Progenitor cell of endocrine pancreas (in vitro differentiated cells): ENCODE measurements around the gene RAB3C. TPM values are rescaled to one million over a fixed set of nuclear protein-coding genes. Genes with fewer than 3 reads are reported as not detected.
"Not testable (repeated sequence)": the region's sequence is repeated elsewhere in the genome, so short reads cannot be mapped to it uniquely, and the experiment has no call there.

Experiments
- DNase-seq: peaks from one replicate; pipeline ENCODE4 v3.0.0; 2021; ENCODE audit warnings: low spot score; ENCODE audit not compliant: unreplicated experiment
- H3K27ac Mint-ChIP-seq: 2 replicates; pipeline ENCODE4 v1.8.0; 2021; ENCODE audit warnings: mild to moderate bottlenecking, moderate library complexity, mixed read lengths
- H3K27me3 Mint-ChIP-seq: 2 replicates; pipeline ENCODE4 v1.8.0; 2021; ENCODE audit warnings: mixed read lengths
- H3K36me3 Mint-ChIP-seq: 2 replicates; pipeline ENCODE4 v1.8.0; 2022; ENCODE audit warnings: mixed read lengths; ENCODE audit not compliant: insufficient read depth
- H3K4me1 Mint-ChIP-seq: 2 replicates; pipeline ENCODE4 v1.8.0; 2021; ENCODE audit warnings: low read depth, mixed read lengths
- H3K4me3 Mint-ChIP-seq: 2 replicates; pipeline ENCODE4 v1.8.0; 2021; ENCODE audit warnings: low read depth, mild to moderate bottlenecking, moderate library complexity, mixed read lengths
- H3K9me3 Mint-ChIP-seq: 2 replicates; pipeline ENCODE4 v1.8.0; 2021; ENCODE audit warnings: low read depth, mixed read lengths
- total RNA-seq: library from RNA; stranded (reverse); gene quantifications from 2 replicates; pipeline ENCODE4 v1.2.1, GENCODE V29; 2021
- TF ChIP-seq, protein P1 (sequence below): fragments of 200-600 bp; sonication (generic); IDR thresholded peaks from one replicate; pipeline ENCODE4 v1.5.0; 2021; ENCODE audit warnings: antibody characterized with exemption, mild to moderate bottlenecking; ENCODE audit not compliant: unreplicated experiment

The RAB3C gene
- total RNA-seq, 1 donor from 2014 or later: 25.2 TPM

DNA sequence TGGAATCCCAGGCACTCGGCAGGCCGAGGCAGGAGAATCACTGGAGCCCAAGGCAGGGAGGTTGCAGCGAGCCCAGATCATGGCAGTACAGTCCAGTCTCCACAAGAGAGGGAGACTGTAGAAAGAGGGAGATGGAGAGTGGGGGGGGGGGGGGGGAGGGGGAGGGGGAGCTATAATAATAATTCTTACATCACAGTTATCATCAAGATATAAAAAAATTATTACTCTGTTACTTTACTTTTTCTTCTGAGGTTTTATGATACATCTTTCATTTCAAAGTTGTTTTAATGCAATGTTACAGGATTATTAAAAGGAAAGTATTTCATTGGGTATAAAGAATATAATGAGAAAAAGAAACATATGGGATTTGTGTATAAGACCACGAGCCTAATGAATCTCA, 17.8 kb upstream of the RAB3C start:
- Mint-ChIP-seq H3K36me3 (no peaks in the 10 kb centered on the region), H3K27ac (no peak overlapping the region), H3K27me3 (no peaks in the 10 kb centered on the region), H3K4me3 (no peak overlapping the region), H3K9me3 (no peaks in the 10 kb centered on the region), H3K4me1 (no peaks in the 10 kb centered on the region)
- TF ChIP-seq, protein P1, sequence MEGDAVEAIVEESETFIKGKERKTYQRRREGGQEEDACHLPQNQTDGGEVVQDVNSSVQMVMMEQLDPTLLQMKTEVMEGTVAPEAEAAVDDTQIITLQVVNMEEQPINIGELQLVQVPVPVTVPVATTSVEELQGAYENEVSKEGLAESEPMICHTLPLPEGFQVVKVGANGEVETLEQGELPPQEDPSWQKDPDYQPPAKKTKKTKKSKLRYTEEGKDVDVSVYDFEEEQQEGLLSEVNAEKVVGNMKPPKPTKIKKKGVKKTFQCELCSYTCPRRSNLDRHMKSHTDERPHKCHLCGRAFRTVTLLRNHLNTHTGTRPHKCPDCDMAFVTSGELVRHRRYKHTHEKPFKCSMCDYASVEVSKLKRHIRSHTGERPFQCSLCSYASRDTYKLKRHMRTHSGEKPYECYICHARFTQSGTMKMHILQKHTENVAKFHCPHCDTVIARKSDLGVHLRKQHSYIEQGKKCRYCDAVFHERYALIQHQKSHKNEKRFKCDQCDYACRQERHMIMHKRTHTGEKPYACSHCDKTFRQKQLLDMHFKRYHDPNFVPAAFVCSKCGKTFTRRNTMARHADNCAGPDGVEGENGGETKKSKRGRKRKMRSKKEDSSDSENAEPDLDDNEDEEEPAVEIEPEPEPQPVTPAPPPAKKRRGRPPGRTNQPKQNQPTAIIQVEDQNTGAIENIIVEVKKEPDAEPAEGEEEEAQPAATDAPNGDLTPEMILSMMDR: no peak
- no peak for DNase-seq

DNA sequence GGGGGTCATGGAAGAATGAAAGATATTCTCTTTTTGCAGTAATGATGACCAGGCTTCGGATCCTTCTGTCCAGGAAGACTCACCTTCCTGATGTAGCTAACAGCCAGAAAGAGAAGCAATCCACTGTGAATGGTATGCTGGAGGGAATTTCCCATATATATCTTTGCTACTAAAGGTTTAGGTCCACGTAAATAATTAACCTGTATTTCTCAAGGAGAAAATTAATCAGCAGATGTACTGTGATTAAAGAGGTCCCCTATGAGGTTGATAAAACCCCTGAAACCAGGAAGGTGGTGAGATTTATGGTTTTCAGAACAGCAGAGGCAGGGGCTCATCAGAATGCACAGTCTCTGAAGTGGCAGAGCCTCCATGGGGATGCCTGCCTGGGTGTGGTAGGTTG, 11.4 kb upstream of the RAB3C start:
- no peak overlapping the region for H3K27ac Mint-ChIP-seq
- peaks cover 5% of the 10 kb centered on the region for H3K9me3 Mint-ChIP-seq

DNA sequence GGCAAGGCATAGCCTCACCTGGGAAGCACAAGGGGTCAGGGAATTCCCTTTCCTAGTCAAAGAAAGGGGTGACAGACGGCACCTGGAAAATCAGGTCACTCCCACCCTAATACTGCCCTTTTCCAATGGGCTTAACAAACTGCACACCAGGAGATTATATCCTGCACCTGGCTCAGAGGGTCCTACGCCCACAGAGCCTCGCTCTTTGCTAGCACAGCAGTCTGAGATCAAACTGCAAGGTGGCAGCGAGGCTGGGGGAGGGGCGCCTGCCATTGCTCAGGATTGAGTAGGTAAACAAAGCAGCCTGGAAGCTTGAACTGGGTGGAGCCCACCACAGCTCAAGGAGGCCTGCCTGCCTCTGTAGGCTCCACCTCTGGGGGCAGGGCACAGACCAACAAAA, 9.9 kb upstream of the RAB3C start:
- H3K27ac Mint-ChIP-seq: not testable (repeated sequence)

More for the DNA sequence above, 11.4 kb upstream of the RAB3C start:
- TF ChIP-seq, protein P1: no peak
- Mint-ChIP-seq H3K4me3 (no peak overlapping the region), H3K27me3 (no peaks in the 10 kb centered on the region), H3K4me1 (no peaks in the 10 kb centered on the region), H3K36me3 (no peaks in the 10 kb centered on the region)
- no peak for DNase-seq

DNA sequence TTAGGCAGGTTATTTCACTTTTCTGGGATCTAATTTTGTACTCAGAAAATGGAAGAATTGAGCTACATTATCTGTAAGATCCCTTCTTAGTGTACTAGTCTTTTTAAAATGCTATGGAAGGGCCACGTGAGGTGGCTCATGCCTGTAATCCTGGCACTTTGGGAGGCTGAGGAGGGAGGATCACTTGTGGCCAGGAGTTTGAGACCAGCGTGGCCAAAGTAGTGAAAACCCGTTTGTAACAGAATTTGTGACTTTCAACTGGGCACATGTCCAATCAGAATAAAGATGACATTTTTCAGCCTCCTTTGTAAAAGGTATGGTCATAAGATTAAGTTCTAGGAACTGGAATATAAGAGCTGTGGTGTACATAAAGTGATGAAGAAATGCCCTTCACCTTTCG, 3.1 kb upstream of the RAB3C start:
- Mint-ChIP-seq H3K27me3 (peaks cover 7% of the 10 kb centered on the region), H3K27ac (no peak overlapping the region), H3K9me3 (no peaks in the 10 kb centered on the region), H3K36me3 (no peaks in the 10 kb centered on the region), H3K4me3 (no peak overlapping the region), H3K4me1 (peaks cover 14% of the 10 kb centered on the region)
- no peak for DNase-seq
- TF ChIP-seq, protein P1: no peak

More for the DNA sequence above, 9.9 kb upstream of the RAB3C start:
- H3K4me1 Mint-ChIP-seq, H3K9me3 Mint-ChIP-seq, H3K4me3 Mint-ChIP-seq, DNase-seq, H3K36me3 Mint-ChIP-seq, H3K27me3 Mint-ChIP-seq: not testable (repeated sequence)

DNA sequence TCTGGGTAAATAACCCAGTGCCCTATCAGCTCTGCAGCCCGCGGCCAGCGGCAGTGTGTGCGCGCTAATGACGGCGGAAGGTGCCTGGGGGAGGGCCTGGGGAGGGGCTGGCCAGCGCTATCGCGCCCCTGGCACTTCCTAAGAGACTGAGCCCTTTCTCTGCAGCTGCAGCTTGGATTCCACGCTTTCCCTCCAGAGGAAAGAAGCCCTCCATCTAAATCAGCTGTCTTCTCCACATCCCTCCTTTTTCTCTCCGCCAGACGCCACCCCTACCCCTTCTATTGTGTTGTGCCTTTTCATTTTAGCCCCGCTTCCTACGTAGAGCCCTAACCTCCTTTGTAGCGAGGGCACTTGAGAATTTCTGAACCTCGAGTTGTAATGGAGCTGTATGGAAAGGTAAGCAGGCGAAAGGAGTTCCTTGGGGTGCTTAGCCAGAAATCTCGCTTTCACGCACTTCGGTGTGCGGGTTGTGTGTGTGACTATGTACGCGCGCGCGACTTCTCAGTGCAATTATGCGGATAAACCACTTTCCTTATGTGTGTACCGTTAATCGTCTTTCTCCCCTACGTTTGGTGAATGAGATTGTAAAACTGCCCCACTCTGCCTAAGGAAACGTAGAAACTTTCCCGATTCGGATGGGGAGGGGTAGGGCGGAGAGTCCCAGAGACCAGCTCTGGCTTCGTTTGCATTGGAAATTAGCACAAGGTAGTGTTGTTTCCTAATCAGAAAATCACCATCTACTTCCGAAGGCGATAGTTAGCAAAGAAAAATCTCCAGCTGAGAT, 664 bp upstream of the RAB3C start:
- Mint-ChIP-seq H3K36me3 (no peaks in the 10 kb centered on the region), H3K27me3 (peaks cover 7% of the 10 kb centered on the region), H3K27ac (peak overlapping the region; percentile 88), H3K4me1 (peaks cover 14% of the 10 kb centered on the region), H3K4me3 (peak overlapping the region; percentile 89), H3K9me3 (no peaks in the 10 kb centered on the region)
- TF ChIP-seq, protein P1: no peak
- peak; percentile 22 for DNase-seq

DNA sequence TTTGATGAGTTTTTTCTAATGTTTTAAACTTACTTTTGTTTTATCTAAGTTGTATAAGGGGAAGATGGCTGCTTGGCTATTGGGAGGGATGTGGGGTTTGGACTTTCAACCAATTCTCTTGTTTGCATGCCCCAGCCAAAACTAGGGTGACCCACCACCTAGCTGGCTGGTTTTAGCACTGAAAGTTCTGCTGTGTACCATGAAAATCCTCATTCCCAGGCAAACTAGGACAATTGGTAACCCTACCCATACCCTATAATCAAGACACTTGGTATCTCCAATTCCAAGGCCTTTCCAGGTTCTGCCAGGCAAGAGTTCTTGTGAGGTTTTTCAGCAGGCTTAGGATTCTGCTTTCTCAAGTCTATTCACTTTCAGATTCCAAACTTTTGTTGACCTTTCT, 13.1 kb downstream of the RAB3C start:
- H3K4me3 Mint-ChIP-seq: no peak overlapping the region
- no peaks in the 10 kb centered on the region for H3K27me3 Mint-ChIP-seq
- TF ChIP-seq, protein P1: no peak
- no peak overlapping the region for H3K27ac Mint-ChIP-seq
- H3K4me1 Mint-ChIP-seq: peaks cover 1% of the 10 kb centered on the region
- no peaks in the 10 kb centered on the region for H3K9me3 Mint-ChIP-seq
- H3K36me3 Mint-ChIP-seq: peaks cover 2% of the 10 kb centered on the region
- no peak for DNase-seq
